Measurements from ENCODE around the gene LRCH1.

The LRCH1 gene

GRCh38 chr13:46582190-46582589 lies 29.2 kb downstream of the LRCH1 start:
- H3K4me3 ChIP-seq (ENCODE audit: low read depth, low read length): no peak overlapping the region
- no peak for TF ChIP-seq CTCF (IDR thresholded peaks at IDR 0.05; ENCODE audit: insufficient read depth, low read length, missing control alignments)
- DNase-seq (ENCODE audit: low read depth, low spot score): no peak
- POLR2A ChIA-PET: no interaction called here
- CTCF ChIA-PET: no interaction called here

DNA sequence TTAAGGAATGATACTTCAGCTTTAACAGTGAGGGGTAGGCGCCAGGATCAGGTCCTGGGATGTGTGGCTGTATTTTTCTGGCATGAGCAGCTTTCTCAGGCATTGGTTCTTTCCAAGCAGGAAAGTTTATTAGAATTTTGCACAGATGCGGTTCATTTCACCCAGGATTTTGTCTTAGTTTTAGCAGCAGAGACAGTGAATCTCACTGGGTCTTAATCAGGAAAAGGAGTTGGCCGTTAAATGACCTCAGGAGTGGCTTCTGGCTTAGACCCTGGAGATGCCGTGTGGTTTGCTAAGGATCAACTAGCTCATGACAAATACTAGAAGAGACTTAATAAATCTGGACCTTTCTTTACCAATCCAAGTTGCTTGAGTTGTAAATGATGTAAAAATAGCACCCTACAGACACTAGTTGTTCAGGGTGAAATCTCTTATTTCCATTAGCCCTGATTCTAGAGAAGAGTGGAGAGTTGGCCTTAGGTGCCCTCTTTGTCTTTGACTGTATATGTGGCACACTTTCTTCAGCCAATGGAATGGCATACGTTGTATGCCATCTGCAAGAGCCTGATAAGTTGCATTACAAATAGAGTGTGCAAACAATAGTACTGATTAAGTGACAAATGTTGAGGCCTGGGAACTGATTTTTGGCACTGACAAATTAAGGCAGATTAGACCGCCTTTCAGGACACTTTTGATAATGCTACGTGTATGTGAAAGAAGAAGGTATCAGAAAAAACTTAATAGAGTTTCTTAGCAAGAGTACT lies 34.0 kb downstream of the LRCH1 start:
- CTCF ChIA-PET: interaction anchor here (1.0 to 2.7 kb wide), 4 partner anchors 9 to 35 kb away, joined by 3 to 10 read pairs (median 6); no protein-coding TSS in a partner anchor
- H3K4me3 ChIP-seq (ENCODE audit: low read depth, low read length): no peak overlapping the region
- no peak for DNase-seq (ENCODE audit: low read depth, low spot score)
- TF ChIP-seq CTCF (IDR thresholded peaks at IDR 0.05; ENCODE audit: insufficient read depth, low read length, missing control alignments): no peak
- POLR2A ChIA-PET: no interaction called here

GRCh38 chr13:46587807-46588418 lies 34.9 kb downstream of the LRCH1 start:
- DNase-seq (ENCODE audit: low read depth, low spot score): no peak
- POLR2A ChIA-PET: no interaction called here
- CTCF ChIA-PET: interaction anchor here (2.7 kb wide), 1 partner anchor 36 kb away, joined by 10 read pairs; no protein-coding TSS in a partner anchor
- no peak overlapping the region for H3K4me3 ChIP-seq (ENCODE audit: low read depth, low read length)
- no peak for TF ChIP-seq CTCF (IDR thresholded peaks at IDR 0.05; ENCODE audit: insufficient read depth, low read length, missing control alignments)

GRCh38 chr13:46592385-46592784 lies 39.4 kb downstream of the LRCH1 start:
- TF ChIP-seq CTCF (IDR thresholded peaks at IDR 0.05; ENCODE audit: insufficient read depth, low read length, missing control alignments): no peak
- no peak for DNase-seq (ENCODE audit: low read depth, low spot score)
- H3K4me3 ChIP-seq (ENCODE audit: low read depth, low read length): no peak overlapping the region
- POLR2A ChIA-PET: no interaction called here
- CTCF ChIA-PET: interaction anchor here (0.9 kb wide), 1 partner anchor 10 kb away, joined by 4 read pairs; no protein-coding TSS in a partner anchor

DNA sequence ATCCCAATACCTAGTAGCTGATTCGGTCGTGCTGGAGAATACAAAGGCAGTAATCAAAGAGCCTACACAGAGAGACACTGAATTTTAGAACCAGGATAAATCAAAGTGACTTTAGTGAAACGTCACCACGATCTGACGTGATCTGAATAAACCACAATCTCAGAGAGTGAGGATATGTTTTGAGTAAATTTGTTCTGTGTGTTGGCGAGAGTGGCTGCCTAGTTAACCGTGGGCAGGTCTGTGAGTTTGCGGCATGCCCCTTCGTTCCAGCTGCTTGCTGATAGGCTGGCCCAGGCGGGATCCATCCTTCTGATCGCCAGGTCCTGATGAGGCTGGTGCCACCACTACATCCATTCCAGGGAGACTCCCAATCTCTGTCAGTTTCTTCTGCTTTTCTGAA lies 40.4 kb downstream of the LRCH1 start:
- ChIA-PET POLR2A (no interaction called here), CTCF (no interaction called here)
- H3K4me3 ChIP-seq (ENCODE audit: low read depth, low read length): no peak overlapping the region
- no peak for TF ChIP-seq CTCF (IDR thresholded peaks at IDR 0.05; ENCODE audit: insufficient read depth, low read length, missing control alignments)
- no peak for DNase-seq (ENCODE audit: low read depth, low spot score)

DNA sequence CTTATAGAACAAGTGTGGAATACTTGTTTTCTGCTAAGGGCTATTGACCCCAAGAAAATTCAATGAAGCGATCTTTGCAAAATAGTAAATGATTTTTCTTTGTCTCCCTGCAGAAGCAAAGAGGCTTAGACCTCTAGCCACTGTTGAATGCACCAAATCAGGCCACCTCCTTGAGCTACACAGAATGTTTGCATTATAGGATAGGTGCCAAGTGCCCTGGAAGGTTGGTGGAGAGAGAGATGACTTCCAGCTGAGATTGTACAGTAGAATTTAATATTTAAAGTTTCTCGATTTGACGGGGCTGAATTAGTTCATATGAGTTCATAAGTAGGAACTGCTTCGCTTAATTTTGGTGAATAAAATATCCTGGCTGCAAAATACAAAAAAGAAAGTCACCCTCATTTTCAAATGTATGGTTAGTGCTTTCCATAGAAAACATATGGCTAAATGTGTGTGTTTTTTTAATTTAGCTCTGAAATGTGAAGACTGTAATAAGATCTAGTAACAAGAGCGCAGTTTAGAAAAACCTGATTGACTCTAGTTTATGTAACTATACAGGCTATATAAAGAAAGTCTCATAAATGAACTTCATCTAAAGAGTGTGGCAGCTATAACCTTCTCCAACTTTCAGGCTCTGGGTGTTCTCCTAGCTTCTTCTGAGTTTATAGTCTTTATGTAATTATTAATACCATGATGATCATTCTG lies 41.6 kb downstream of the LRCH1 start:
- TF ChIP-seq CTCF (IDR thresholded peaks at IDR 0.05; ENCODE audit: insufficient read depth, low read length, missing control alignments): no peak
- ChIA-PET POLR2A (no interaction called here), CTCF (interaction anchor here (0.9 to 1.2 kb wide), 3 partner anchors 17 to 45 kb away, joined by 3 read pairs; no protein-coding TSS in a partner anchor)
- H3K4me3 ChIP-seq (ENCODE audit: low read depth, low read length): no peak overlapping the region
- no peak for DNase-seq (ENCODE audit: low read depth, low spot score)

Measured in AG04449 (cell line).